NCI-H345 (cell line): ENCODE measurements around the gene AGPAT3.
A peak's percentile ranks its signal among the peaks of the same experiment; 100 is the strongest.

Experiments used
- DNase-seq: peaks from one replicate; lab custom pipeline; 2025; lab: John Stamatoyannopoulos, UW

Gene AGPAT3

GRCh38 chr21:43924421-43925095 lies 59.5 kb downstream of the AGPAT3 start:
- DNase-seq = no peak

GRCh38 chr21:43925096-43925481 lies 60.1 kb downstream of the AGPAT3 start:
- no peak for DNase-seq

- no peak for DNase-seq
Measured at GRCh38 chr21:43925609-43926008, 60.6 kb downstream of the AGPAT3 start.

GRCh38 chr21:43926196-43926595 lies 61.2 kb downstream of the AGPAT3 start:
- DNase-seq = no peak

- DNase-seq = no peak
Measured at GRCh38 chr21:43927591-43928221, 62.7 kb downstream of the AGPAT3 start.

- no peak for DNase-seq
Measured at GRCh38 chr21:43928222-43929125, 63.5 kb downstream of the AGPAT3 start.

- DNase-seq = no peak
Measured at GRCh38 chr21:43929217-43929971, 64.4 kb downstream of the AGPAT3 start.

- DNase-seq = no peak
Measured at GRCh38 chr21:43930074-43930847, 65.2 kb downstream of the AGPAT3 start.

- no peak for DNase-seq
Measured at GRCh38 chr21:43930848-43931375, 65.9 kb downstream of the AGPAT3 start.

- DNase-seq = no peak
Measured at GRCh38 chr21:43931489-43931888, 66.5 kb downstream of the AGPAT3 start.

- no peak for DNase-seq
Measured at GRCh38 chr21:43932005-43932404, 67.0 kb downstream of the AGPAT3 start.

GRCh38 chr21:43933199-43933598 lies 68.2 kb downstream of the AGPAT3 start:
- DNase-seq = peak; percentile 82

GRCh38 chr21:43933680-43934079 lies 68.7 kb downstream of the AGPAT3 start:
- DNase-seq = no peak

GRCh38 chr21:43934116-43934515 lies 69.1 kb downstream of the AGPAT3 start:
- no peak for DNase-seq

GRCh38 chr21:43934716-43935705 lies 70.0 kb downstream of the AGPAT3 start:
- no peak for DNase-seq

- DNase-seq = peak; percentile 46
Measured at GRCh38 chr21:43935711-43936110, 70.7 kb downstream of the AGPAT3 start.

- DNase-seq = peak; percentile 15
Measured at GRCh38 chr21:43936247-43936967, 71.4 kb downstream of the AGPAT3 start.

GRCh38 chr21:43937051-43937832 lies 72.2 kb downstream of the AGPAT3 start:
- no peak for DNase-seq
